GM20000 (cell line): Measurements from ENCODE around the gene PDGFB.
A peak's percentile ranks its signal among the peaks of the same experiment; 100 is the strongest.

Experiments
- DNase-seq: peaks from one replicate; pipeline ENCODE4 v3.0.0; 2012; ENCODE audit warnings: low spot score
- CTCF ChIP-seq: IDR thresholded peaks from 2 replicates; pipeline ENCODE4 v1.5.1; 2012; ENCODE audit warnings: mild to moderate bottlenecking, control low read depth; ENCODE audit errors: extremely low read depth, missing control alignments

PDGFB gene

GRCh38 chr22:39212721-39213376 is 31.9 kb downstream of the PDGFB start:
- DNase-seq: no peak
- TF ChIP-seq CTCF: no peak

GRCh38 chr22:39209756-39210155 is 35.0 kb downstream of the PDGFB start:
- no peak for TF ChIP-seq CTCF
- no peak for DNase-seq

GRCh38 chr22:39208013-39208680 is 36.6 kb downstream of the PDGFB start:
- no peak for TF ChIP-seq CTCF
- DNase-seq: no peak

GRCh38 chr22:39207141-39208012 is 37.4 kb downstream of the PDGFB start:
- no peak for TF ChIP-seq CTCF
- DNase-seq: no peak

GRCh38 chr22:39206491-39206890 is 38.3 kb downstream of the PDGFB start:
- no peak for DNase-seq
- TF ChIP-seq CTCF: no peak

- no peak for TF ChIP-seq CTCF
- DNase-seq: peak; percentile 56
These were observed 39.3 kb downstream of the PDGFB start for GRCh38 chr22:39205344-39206021.

- no peak for DNase-seq
- TF ChIP-seq CTCF: no peak
These were observed 40.6 kb downstream of the PDGFB start for GRCh38 chr22:39204216-39204615.
